Neural progenitor cell (in vitro differentiated cells): ENCODE data around the gene SCN7A. TPM values are rescaled to one million over a fixed set of nuclear protein-coding genes. Genes with fewer than 3 reads are reported as not detected.

Experiments
- DNase-seq: peaks from one replicate; pipeline ENCODE4 v3.0.0-alpha.2; 2016; ENCODE audit warnings: low spot score
- H2AFZ ChIP-seq: fragments of 200-600 bp; sonication (generic); replicated peaks from 2 replicates; pipeline ENCODE4 v1.6.1; 2016; ENCODE audit warnings: antibody characterized with exemption
- H3F3A ChIP-seq: fragments of 200-600 bp; sonication (generic); 2 replicates; pipeline ENCODE4 v1.6.1; 2016; ENCODE audit warnings: antibody characterized with exemption, low read depth
- H3K27ac ChIP-seq: fragments of 200-600 bp; sonication (generic); 2 replicates; pipeline ENCODE4 v1.5.1; 2016; ENCODE audit warnings: mild to moderate bottlenecking
- H3K27me3 ChIP-seq: fragments of 200-600 bp; sonication (generic); 2 replicates; pipeline ENCODE4 v1.6.1; 2016; ENCODE audit warnings: mild to moderate bottlenecking, moderate library complexity
- H3K36me3 ChIP-seq: fragments of 200-600 bp; sonication (generic); 2 replicates; pipeline ENCODE4 v1.5.1; 2016
- H3K4me1 ChIP-seq: fragments of 200-600 bp; sonication (generic); 2 replicates; pipeline ENCODE4 v1.6.1; 2016; ENCODE audit warnings: mixed run types
- H3K4me2 ChIP-seq: fragments of 200-600 bp; sonication (generic); 2 replicates; pipeline ENCODE4 v1.6.1; 2016
- H3K4me3 ChIP-seq: fragments of 200-600 bp; sonication (generic); 2 replicates; pipeline ENCODE4 v1.5.1; 2016
- H3K79me2 ChIP-seq: fragments of 200-600 bp; sonication (generic); 2 replicates; pipeline ENCODE4 v1.6.1; 2016; ENCODE audit warnings: low read depth
- H3K9ac ChIP-seq: fragments of 200-600 bp; sonication (generic); 2 replicates; pipeline ENCODE4 v1.6.1; 2016
- H3K9me3 ChIP-seq: fragments of 200-600 bp; sonication (generic); 2 replicates; pipeline ENCODE4 v1.5.1; 2016; ENCODE audit warnings: low read depth
- H4K20me1 ChIP-seq: fragments of 200-600 bp; sonication (generic); 2 replicates; pipeline ENCODE4 v1.6.1; 2016; ENCODE audit warnings: low read depth
- H3K27ac Mint-ChIP-seq: 3 replicates; pipeline ENCODE4 v1.8.0; 2021; ENCODE audit warnings: mixed read lengths
- H3K27me3 Mint-ChIP-seq: 2 replicates; pipeline ENCODE4 v1.8.0; 2022; ENCODE audit warnings: low read depth, mild to moderate bottlenecking, inconsistent platforms, moderate library complexity, mixed read lengths; ENCODE audit not compliant: insufficient read depth
- H3K36me3 Mint-ChIP-seq: 3 replicates; pipeline ENCODE4 v1.8.0; 2021; ENCODE audit warnings: mixed read lengths
- H3K4me1 Mint-ChIP-seq: 3 replicates; pipeline ENCODE4 v1.8.0; 2021; ENCODE audit warnings: mixed read lengths
- H3K4me3 Mint-ChIP-seq: 3 replicates; pipeline ENCODE4 v1.8.0; 2021; ENCODE audit warnings: mild to moderate bottlenecking, moderate library complexity, mixed read lengths
- H3K9me3 Mint-ChIP-seq: 3 replicates; pipeline ENCODE4 v1.8.0; 2020; ENCODE audit warnings: mixed read lengths
- CTCF ChIP-seq: fragments of 200-600 bp; sonication (generic); IDR thresholded peaks from 2 replicates; pipeline ENCODE4 v1.5.1; 2017; ENCODE audit warnings: antibody characterized with exemption, mild to moderate bottlenecking
- EZH2 ChIP-seq: fragments of 200-600 bp; sonication (generic); IDR thresholded peaks from 2 replicates; pipeline ENCODE4 v1.6.1; 2017; ENCODE audit warnings: antibody characterized with exemption, mild to moderate bottlenecking, moderate library complexity
- EZH2phosphoT487 ChIP-seq: fragments of 200-600 bp; sonication (generic); IDR thresholded peaks from 2 replicates; pipeline ENCODE4 v1.6.1; 2017; ENCODE audit warnings: antibody characterized with exemption
- total RNA-seq: library from RNA; depleted of rRNA; stranded (reverse); fragments of >200 nt; gene quantifications from 2 replicates; pipeline ENCODE4 v1.2.3, GENCODE V29; 2015; ENCODE audit warnings: low replicate concordance

SCN7A gene
- total RNA-seq, 1 donor from 2014 or later, result 1.0 TPM

GRCh38 chr2:166521155-166521554 is 27.1 kb upstream of the SCN7A start:
- no peaks in the 10 kb centered on the region for H3K4me1 Mint-ChIP-seq
- TF ChIP-seq EZH2, result no peak
- no peak for TF ChIP-seq CTCF
- no peak for TF ChIP-seq EZH2phosphoT487
- no peak overlapping the region for H3K4me2 ChIP-seq
- no peaks in the 10 kb centered on the region for H3K79me2 ChIP-seq
- no peaks in the 10 kb centered on the region for H3K36me3 ChIP-seq
- no peaks in the 10 kb centered on the region for H3K27me3 ChIP-seq
- H3K36me3 Mint-ChIP-seq, result no peaks in the 10 kb centered on the region
- H3K4me1 ChIP-seq, result peaks cover 10% of the 10 kb centered on the region
- DNase-seq, result no peak
- H3K4me3 ChIP-seq, result no peak overlapping the region
- H3K4me3 Mint-ChIP-seq, result no peak overlapping the region
- H3K27ac ChIP-seq, result no peak overlapping the region
- H3K9ac ChIP-seq, result no peak overlapping the region
- H4K20me1 ChIP-seq, result no peaks in the 10 kb centered on the region
- H3F3A ChIP-seq, result no peaks in the 10 kb centered on the region
- H3K9me3 Mint-ChIP-seq, result no peaks in the 10 kb centered on the region
- H3K9me3 ChIP-seq, result no peaks in the 10 kb centered on the region
- H2AFZ ChIP-seq, result no peak overlapping the region
- H3K27me3 Mint-ChIP-seq, result no peaks in the 10 kb centered on the region
- H3K27ac Mint-ChIP-seq, result no peak overlapping the region

GRCh38 chr2:166520604-166521003 is 26.6 kb upstream of the SCN7A start:
- H4K20me1 ChIP-seq, result no peaks in the 10 kb centered on the region
- H3K27me3 Mint-ChIP-seq, result no peaks in the 10 kb centered on the region
- H3K4me1 Mint-ChIP-seq, result no peaks in the 10 kb centered on the region
- H3K4me2 ChIP-seq, result no peak overlapping the region
- H3K27me3 ChIP-seq, result no peaks in the 10 kb centered on the region
- no peak overlapping the region for H3K27ac Mint-ChIP-seq
- H3K9me3 Mint-ChIP-seq, result no peaks in the 10 kb centered on the region
- no peak for DNase-seq
- no peaks in the 10 kb centered on the region for H3K9me3 ChIP-seq
- H3K27ac ChIP-seq, result no peak overlapping the region
- no peak overlapping the region for H2AFZ ChIP-seq
- no peaks in the 10 kb centered on the region for H3K36me3 Mint-ChIP-seq
- TF ChIP-seq CTCF (no peak), EZH2 (no peak), EZH2phosphoT487 (no peak)
- no peak overlapping the region for H3K4me3 Mint-ChIP-seq
- no peak overlapping the region for H3K4me3 ChIP-seq
- no peaks in the 10 kb centered on the region for H3F3A ChIP-seq
- no peak overlapping the region for H3K9ac ChIP-seq
- peaks cover 10% of the 10 kb centered on the region for H3K4me1 ChIP-seq
- H3K79me2 ChIP-seq, result no peaks in the 10 kb centered on the region
- H3K36me3 ChIP-seq, result no peaks in the 10 kb centered on the region

GRCh38 chr2:166519391-166519962 is 25.4 kb upstream of the SCN7A start:
- H3K9me3 Mint-ChIP-seq, result no peaks in the 10 kb centered on the region
- H3F3A ChIP-seq, result no peaks in the 10 kb centered on the region
- peaks cover 10% of the 10 kb centered on the region for H3K4me1 ChIP-seq
- peak; percentile 11 for DNase-seq
- TF ChIP-seq CTCF (no peak), EZH2phosphoT487 (no peak), EZH2 (no peak)
- no peak overlapping the region for H3K27ac Mint-ChIP-seq
- H3K4me1 Mint-ChIP-seq, result no peaks in the 10 kb centered on the region
- H3K79me2 ChIP-seq, result no peaks in the 10 kb centered on the region
- H3K36me3 ChIP-seq, result no peaks in the 10 kb centered on the region
- no peaks in the 10 kb centered on the region for H3K9me3 ChIP-seq
- H3K4me3 Mint-ChIP-seq, result no peak overlapping the region
- H3K27me3 ChIP-seq, result no peaks in the 10 kb centered on the region
- H3K27me3 Mint-ChIP-seq, result no peaks in the 10 kb centered on the region
- peak overlapping the region; percentile 89 for H2AFZ ChIP-seq
- H3K36me3 Mint-ChIP-seq, result no peaks in the 10 kb centered on the region
- no peak overlapping the region for H3K4me2 ChIP-seq
- H3K4me3 ChIP-seq, result no peak overlapping the region
- no peaks in the 10 kb centered on the region for H4K20me1 ChIP-seq
- H3K9ac ChIP-seq, result no peak overlapping the region
- H3K27ac ChIP-seq, result no peak overlapping the region
